GM19240 (cell line): ENCODE measurements around the gene PCED1B.

Source experiments
- DNase-seq: peaks from one replicate; pipeline ENCODE4 v3.0.0; 2011; ENCODE audit warnings: low spot score; ENCODE audit not compliant: insufficient read length

The PCED1B gene

DNA sequence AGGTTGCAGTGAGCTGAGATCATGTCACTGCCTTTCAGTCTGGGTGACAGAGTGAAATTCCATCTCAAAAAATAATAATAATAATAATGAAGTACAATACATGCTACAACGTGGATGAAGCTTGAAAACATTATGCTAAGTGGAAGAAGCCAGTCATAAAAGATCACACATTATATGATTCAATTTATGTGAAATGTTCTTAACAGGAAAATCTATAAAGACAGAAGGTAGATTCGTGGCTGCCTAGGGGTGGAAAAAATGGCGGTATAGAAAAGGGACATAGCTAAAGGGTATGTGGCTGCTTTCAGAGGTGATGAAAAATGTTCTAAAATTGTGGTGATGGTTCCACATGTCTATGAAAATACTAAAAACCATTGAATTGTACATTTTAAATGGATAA is 41.3 kb downstream of the PCED1B start:
- no peak for DNase-seq

DNA sequence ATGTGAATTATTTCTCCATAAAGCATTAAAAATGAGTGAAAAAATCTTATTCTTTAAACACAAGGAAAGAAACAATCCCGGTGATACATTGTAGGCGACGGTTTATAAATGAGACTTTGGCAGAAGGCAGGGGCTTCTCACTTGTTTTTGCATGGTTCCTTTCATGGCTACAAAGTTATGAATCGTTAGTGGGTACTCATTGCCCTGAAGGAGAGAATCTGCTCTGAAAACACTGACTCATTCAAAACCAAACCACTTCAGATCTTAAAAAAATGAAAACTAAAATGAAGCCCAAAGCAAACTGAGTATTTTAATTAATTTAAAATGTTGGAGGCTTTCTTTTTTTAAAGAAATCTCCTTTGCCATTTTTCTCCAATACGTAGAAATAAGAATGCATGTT is 41.7 kb downstream of the PCED1B start:
- no peak for DNase-seq

DNA sequence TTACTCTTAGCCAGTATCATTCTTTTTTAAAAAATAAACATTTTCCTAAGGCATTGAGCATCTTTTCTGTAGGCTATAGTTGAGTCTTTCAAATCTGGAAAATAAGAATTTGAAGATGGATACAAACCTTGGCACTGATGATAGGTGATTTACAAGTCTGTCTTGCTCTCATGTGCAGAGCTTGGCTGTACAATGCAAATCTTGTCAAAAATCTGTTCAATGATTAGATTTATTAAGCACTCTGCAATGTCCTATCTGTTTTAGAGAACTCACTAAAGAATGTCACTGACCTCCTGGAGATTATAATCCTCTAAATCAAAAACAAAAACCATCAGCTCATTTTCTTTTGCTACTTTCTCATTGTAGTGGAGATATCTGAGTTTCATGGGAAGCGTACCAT is 43.2 kb downstream of the PCED1B start:
- DNase-seq: no peak

DNA sequence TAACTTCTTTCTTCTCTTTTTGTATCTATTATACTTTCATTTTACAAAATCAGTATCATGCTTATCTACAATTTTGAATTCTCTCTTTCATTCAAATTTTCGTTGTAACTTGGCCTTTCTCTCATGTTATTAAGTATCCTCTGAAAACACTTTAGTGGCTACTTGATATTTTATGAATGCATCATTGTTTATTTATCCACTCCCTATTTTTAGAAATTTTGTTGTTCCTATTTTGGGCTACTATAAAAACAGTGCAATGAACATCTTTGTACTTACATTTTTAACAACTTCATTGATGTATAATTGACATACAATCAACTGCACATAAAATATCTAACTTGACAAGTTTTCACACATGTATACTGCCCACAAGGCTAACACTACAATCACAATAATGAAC is 44.3 kb downstream of the PCED1B start:
- no peak for DNase-seq

DNA sequence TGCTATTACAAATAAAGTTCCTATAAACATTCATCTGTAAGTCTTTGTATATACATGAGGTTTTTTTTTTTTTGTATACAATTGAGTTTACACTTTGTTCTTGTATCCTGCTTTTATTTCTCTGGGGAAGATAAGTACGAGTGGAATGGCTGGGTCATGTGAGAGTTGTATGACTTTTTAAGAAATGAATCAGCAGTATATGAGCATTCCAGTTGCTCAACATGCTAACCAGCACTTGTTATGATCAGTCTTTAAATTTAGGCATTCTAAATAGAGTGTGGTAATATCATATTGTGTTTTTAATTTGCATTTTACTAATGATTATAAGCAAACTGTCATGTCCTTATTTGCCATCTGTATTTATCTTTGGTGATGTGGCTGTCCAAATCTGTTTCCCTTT is 45.0 kb downstream of the PCED1B start:
- no peak for DNase-seq

DNA sequence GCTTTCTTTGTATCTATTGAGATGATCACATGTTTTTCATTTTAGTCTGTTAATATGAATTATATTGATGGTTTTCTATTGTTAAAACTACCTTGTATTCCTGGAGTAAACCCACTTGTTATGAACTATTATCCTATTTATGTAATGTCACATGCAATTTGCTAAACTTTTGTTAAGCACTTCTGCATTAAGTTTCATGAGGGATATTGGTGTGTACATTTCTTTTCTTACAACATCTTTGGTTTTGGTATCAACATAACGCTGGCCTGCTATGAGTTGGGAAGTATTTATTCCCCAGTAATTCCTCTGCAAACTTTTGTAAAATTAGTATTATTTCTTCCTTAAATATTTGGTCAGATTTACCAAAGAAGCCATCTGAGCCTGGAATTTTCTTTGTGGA is 46.8 kb downstream of the PCED1B start:
- DNase-seq: no peak

DNA sequence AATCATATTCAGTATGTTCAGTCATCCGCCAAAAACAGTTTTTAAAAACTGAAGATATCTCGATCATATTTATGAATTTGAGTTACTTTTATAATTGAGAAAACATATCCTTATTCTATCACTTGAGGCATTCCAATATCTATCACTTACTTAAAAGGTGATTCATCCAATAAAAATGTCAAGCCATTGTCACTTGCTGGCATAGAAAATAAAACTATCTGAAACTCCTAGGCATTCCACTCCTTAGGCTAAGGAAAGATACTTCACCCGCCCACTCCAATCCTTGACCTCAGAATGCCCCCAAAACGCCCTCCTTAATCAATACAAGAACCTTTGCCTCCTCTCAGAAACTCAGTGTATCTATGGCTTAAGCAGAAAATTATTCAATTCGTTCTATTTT is 51.6 kb downstream of the PCED1B start:
- no peak for DNase-seq

DNA sequence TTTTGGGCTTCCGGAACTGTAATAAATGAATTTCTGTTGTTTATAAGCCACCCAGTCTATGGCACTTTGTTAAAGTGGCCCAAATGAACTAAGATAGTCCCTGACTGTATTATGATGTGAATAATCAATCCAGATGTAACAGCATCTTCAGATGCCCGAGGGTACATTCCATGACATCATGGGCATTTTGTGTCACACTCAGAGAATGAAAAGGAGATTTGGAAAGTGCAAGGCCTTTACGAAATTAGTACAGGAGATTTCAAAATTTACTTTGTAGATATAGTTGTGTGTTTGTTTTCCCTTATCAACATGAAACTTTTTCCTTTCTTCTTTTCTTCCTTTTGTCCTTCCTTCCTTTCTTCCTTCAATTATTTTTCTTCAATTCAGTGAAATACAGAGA is 54.6 kb downstream of the PCED1B start:
- no peak for DNase-seq

DNA sequence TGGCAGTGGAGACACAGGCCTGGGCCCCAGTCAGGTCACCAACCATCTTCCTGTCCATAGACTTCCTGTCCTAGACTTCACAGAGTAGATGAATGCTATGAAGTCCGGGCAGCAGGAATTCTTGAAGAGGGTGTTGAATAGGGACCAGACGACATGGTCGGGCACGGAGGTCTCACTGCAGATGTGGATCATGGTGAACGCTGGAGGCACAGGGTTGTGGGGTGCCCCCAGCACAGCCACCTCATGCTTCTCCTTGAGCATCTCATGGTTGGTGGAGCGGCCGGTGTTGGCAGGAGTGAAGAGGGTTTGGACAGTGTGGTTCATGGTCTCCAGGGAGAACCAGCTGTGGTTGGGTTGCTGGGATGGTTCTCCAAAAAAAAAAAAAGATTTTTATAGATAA is 56.2 kb downstream of the PCED1B start:
- no peak for DNase-seq

DNA sequence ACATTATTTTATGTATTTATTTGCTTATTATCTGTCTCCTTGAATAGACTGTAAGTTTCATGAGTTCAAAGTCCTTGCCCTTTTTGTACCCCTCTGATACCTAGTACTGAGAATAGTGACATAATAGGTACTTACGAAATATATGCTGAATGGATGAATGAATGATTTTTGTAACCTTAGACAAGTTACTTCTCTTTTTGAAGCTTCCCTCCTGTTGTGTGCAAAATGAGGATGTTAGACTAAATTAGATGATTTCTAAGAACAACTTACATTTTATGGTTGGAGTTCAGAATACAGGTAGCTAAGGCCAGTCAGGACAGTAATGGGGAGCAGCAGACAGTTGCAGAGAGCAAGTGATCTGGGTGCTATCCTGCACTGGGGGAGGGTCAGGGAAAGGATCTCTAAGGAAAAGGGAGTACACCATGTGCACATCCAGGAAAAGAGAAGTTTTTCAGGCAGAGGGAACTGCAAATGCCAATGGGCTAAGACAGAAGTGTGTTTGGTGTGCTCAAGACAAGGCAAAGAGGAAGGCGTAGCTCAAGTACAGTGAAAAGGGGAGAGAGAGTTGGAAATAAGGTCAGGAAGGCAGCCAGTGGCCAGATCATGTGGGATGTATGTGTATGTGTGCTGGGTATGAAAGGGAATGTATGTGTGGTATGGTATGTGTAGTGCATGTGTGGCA is 59.7 kb downstream of the PCED1B start:
- no peak for DNase-seq

DNA sequence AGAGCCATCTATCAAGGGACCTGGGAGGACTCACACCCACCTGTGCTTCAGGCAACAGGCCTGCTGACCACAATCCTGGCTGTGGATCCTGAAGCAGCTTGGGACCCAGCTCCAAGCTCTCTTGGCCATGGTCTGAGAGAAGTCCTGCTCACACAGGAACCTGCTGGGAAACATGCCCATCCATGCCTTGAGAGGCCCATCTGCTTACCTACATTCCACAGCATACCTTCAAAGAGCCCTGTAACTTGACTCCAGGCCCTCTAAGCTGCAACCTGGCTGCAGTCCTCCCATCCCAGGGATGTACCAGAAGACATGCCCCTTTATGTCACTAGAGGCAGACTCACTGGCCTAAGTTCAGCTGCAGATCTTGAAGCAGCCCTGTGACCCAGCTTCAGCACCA is 62.0 kb downstream of the PCED1B start:
- DNase-seq: no peak

DNA sequence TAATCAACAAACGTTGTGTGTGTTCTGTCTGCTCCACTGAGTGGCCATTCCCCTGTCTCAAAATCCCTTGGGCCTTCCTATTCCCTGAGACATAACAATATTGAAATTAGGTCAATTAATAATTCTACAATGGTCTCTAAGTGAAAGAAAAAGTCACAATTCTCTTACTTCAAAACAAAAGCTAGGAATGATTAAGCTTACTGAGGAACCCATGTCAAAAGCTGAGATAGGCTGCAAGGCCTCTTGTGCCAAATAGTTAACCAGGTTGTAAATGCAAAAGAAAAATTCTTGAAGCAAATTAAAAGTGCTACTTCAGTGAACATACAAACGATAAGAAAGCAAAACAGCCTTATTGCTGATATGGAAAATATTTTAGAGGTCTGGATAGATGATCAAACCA is 65.3 kb downstream of the PCED1B start:
- DNase-seq: no peak

DNA sequence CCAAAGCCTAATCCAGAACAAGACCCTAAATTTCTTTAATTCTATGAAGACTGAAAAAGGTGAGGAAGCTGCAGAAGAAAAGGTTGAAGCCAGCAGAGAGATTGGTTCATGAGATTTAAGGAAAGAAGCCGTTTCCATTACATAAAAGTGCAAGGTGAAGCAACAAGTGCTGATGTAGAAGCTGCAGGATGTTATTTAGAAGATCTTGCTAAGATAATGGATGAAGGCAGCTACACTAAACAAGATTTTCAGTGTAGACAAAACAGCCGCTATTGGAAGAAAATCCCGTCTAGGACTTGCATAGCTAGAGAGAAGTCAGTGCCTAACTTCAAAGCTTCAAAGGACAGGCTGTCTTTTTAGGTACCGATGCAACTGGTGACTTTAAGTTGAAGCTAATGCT is 65.8 kb downstream of the PCED1B start:
- no peak for DNase-seq

DNA sequence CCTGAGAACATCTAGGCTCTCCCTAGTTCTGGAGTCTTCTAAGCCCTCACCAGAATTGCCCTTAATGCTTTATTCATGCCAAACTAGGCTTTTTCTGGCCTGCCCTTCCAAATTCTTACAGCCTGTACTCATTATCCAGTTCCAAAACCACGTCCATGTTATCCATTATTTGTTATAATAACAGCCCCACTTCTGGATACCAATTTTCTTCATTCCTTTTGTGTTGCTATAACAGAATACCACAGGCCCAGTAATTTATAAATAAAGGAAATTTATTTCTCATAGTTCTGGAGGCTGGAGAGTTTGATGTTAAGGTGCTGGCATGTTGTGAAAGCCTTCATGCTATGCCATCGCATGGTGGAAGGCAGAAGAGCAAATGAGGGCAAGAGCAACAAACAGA is 68.3 kb downstream of the PCED1B start:
- DNase-seq: no peak

DNA sequence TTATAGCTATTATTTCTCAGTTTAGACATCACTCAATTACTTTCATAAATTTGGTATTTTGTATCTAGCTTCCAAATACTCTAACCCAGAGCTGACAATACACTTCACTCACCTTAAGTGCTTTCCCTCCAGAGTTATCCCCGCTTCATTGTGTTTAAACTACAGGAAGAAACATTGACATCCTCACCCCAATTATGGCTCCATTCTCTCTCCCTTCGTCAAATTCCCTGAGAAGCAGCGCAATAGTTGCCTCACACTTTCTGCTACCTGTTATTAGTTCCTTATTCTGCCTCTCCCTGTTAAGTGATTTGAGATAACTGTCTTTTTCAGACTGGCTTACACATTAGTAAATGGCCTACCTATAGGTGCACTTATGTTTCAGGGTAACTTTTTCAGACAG is 69.7 kb downstream of the PCED1B start:
- DNase-seq: no peak

DNA sequence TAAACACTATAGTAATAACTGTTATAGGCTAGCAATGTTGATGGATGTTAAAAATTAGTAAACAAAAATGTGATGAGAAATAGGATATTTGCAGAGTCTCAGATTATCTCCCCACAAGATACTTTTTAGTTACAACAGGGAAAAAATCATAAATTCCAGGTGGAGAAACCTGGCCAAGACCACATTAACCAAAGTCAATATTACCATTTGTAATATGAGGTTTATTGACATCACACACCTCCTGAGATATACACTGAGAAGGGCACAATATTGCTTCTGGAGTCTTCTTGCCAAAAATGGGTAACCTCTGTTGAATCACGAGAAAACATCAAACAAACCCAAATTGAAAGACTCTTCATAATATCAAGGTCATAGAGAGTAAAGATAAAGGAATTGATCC is 72.7 kb downstream of the PCED1B start:
- DNase-seq: no peak

DNA sequence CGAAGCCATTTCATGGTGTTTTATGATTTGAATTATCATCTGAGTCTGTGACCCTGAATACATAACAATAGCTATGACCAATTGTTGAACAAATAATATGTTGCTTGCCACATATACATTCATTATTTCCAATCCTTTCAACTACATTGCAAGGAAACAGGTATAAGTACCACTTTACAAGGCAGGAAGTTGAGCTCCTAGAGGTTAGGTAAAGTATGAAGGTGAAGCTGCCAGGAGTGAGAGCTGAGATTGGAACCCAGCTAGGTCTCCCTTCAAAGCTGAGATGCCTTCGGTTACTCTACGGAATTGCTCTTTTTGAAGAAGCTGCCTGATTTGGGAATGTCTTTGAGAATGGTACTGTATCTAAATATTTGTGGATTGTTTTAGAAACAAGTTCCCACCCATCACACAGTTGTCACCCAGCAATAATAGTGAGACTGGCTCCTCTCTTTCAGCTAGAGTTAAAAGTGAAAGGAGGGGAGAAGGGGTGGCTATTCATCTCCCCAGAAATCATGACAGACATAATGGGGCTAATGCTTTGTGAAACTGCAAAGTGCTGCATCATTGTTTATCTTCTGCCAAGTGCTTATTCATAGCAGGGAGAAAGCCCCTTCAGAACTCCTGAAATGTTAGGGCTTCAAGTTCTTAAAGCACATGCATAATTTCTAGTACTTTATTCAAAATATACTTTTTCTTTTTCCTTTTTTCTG is 76.2 kb downstream of the PCED1B start:
- no peak for DNase-seq

DNA sequence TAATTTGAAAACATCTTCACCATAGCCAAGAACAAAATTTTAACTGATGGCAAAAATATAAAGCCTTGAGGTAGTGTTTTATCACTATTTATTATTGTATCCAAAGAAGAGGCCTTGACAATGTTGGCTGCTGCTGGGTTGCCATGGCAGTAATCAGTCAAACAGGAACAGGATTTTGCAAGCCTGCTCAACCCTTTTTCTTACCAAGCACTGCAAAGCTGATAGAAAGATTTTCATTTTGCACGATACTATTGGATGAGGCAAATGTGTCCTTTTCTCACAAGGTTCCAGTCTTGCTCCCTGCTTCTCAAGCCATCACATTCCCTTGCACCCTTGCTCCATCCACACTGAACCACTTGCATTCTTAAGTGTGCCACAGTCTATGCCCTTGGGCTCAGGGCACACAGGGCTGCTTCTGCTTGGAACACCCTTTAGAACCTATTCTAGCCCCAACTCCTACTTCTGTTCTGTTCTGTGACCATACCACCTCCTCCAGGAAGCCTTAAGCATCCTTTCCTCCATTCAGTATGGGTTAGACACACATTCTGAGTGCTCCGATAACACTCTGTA is 76.8 kb downstream of the PCED1B start:
- DNase-seq: no peak

DNA sequence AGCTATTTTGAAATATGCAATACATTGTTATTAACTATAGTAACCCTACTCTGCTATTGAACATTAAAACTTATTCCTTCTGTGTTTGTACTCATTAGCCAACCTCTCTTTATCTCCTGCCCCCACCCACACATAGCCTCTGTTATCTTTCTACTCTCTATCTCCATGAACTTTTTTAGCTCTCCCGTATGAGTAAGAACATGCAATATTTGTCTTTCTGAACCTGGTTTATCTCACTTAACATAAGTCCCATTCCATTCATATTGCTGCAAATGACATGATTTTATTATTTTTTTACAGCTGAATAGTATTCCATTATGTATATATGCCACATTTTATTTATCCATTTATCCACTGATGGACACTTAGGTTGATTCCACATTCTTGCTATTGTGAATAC is 79.4 kb downstream of the PCED1B start:
- DNase-seq: no peak

DNA sequence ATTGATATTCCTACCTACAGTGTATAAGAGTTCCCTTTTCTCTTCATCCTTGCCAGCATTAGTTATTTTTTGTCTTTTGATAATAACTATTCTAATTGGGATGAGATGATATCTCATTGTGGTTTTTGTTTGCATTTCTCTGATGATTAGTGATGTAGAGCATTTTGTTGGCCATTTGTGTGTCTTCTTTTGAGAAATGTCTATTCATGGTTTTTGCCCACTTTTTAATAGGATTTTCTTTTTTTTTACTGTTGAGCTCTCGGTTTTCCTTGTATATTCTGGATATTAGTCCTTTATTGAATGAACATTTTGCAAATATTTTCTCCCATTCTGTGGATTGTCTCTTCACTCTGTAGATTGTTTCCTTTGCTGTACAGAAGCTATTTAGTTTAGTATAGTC is 79.9 kb downstream of the PCED1B start:
- DNase-seq: no peak

DNA sequence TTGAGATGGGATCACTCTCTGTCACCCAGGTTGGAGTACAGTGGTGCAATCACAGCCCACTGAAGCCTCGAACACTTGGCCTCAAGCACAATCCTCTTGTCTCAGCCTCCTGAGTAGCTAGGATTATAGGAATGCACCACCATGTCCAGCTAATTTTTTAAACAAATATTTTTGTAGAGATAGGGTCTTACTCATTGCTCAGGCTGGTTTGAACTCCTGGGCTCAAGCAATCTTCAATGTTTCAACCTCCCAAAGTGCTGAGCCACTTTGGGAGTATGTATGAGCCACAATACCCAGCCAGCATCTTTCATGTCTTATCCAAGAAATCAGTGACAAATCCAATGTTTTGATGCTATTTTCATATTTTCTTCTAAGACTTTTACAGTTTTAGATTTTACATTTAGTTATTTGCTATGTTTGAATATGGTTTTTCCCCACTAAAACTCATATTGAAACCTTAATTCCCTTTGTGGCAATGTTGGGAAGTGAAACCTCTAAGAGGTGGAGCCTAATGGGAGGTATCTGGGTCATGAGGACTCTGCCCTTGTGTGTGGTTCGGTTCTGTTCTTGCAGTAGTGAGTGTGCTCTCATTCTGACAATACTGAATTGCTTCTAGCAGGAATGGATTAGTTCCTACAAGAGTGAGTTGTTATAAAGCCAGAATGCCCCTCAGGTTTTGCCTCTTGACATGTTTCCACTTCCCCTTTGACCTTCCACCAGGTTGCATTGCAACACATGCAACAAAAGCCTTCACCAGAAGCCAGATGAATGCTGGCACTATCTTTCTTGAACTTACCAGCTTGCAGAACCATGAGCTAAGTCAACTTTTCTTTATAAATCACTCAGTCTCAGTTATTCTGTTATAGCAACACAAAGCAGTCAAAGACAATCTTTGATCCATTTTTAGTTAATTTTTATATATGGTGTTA is 81.2 kb downstream of the PCED1B start:
- DNase-seq: no peak

DNA sequence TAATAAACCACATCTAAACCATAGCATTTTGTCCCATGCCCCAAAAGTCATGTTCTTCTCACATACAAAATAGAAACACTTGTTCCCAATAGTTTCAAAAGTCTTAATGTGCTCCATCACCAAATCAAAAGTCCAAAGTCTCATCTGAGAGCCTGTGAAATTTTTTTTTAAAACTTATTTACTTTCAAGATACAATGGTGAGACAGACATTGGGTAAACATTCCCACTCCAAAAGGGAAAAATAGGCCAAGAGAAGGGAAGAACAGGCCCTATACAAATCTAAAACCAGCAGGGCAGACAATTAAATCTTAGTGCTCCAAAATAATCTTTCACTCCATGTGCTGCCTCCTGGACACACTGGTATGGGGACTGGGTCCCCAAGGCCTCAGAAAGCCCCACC is 84.7 kb downstream of the PCED1B start:
- no peak for DNase-seq
